Measurements from ENCODE around the gene SDC4. TPM values are rescaled to one million over a fixed set of nuclear protein-coding genes. Genes with fewer than 3 reads are reported as not detected.

SDC4 gene
- total and polyA plus RNA-seq, 10 of the 15 experiments (the other 5 are each of a cell fraction or from before 2014, with no cell fraction given) = 0.52 to 11.3 (median 1.4) TPM

DNA sequence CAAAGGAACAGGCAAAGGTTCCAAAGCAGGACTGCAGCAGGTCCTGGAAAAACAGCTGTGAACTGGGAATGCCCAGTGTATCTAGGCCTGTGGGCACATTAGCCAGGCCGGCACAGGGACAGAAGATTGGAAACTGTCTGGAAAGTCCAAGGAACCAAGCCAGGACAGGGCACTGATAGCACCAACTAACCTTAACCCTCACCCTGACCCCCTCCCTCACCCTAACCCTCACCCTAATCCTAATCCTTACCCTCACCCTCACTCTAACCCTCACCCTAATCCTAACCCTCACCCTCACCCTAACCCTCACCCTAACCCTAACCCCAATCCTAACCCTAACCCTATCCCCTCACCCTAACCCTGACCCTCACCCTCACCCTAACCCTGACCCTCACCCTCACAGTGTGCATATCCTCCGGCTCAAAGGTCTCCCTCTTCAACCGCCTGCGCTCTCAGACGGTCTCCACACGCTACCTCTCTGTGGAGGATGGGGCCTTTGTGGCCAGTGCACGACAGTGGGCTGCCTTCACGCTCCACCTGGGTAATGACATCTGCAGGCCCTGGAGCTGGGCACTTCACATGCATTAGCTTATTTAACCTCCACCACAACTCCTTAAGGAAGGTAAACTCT lies 35.0 kb downstream of the SDC4 start:
- in situ Hi-C loops (cut with MboI) = no loop called here
- ChIA-PET POLR2A (interaction anchor here (0.5 kb wide), 1 partner anchor 294 kb away, joined by 4 read pairs; no protein-coding TSS in a partner anchor), SMC1A (ENCODE audit: uncharacterized antibody, unreplicated experiment) (interaction anchor here (0.6 to 0.7 kb wide), 3 partner anchors 24 to 315 kb away, joined by 3 read pairs; no protein-coding TSS in a partner anchor), RAD21 (ENCODE audit: unreplicated experiment) (interaction anchor here (0.6 kb wide), 1 partner anchor 45 kb away, joined by 3 read pairs; no protein-coding TSS in a partner anchor), CTCF (interaction anchor here (0.6 to 11.2 kb wide), 7 partner anchors 8 to 458 kb away, joined by 3 to 121 read pairs (median 3); no protein-coding TSS in a partner anchor)
- Histone ChIP-seq H3K27me3 (replicated peaks in 1 of 2; ENCODE audit: control insufficient read depth in 2 of 2, insufficient read depth in 2 of 2, low read length in 1 of 2) (peaks cover 6 to 7% of the 10 kb centered on the region in 2 experiments; a peak in 3 of 4 replicates), H3K4me2 (ENCODE audit: control insufficient read depth, insufficient read depth) (no peak overlapping the region), H3K9ac (ENCODE audit: control insufficient read depth, insufficient read depth, low read length) (no peak overlapping the region), H3K79me2 (ENCODE audit: control insufficient read depth, insufficient read depth, low read length) (no peaks in the 10 kb centered on the region), H2AFZ (ENCODE audit: control insufficient read depth, low read depth, low read length) (no peak overlapping the region), H3K36me3 (ENCODE audit: control insufficient read depth in 2 of 2, insufficient read depth in 2 of 2, low read length in 1 of 2) (no peaks in the 10 kb centered on the region), H4K20me1 (ENCODE audit: control insufficient read depth, insufficient read depth) (no peaks in the 10 kb centered on the region), H3K4me3 (no peak overlapping the region), H3K4me1 (ENCODE audit: control insufficient read depth, insufficient read depth, low read length) (no peaks in the 10 kb centered on the region), H3K9me3 (replicated peaks; ENCODE audit: control insufficient read depth, insufficient read depth, low read length) (no peaks in the 10 kb centered on the region), H3K27ac (ENCODE audit: control insufficient read depth, insufficient read depth) (no peak overlapping the region)
- WGBS (ENCODE audit: insufficient coverage, insufficient replicate concordance, low lambda C conversion rate, missing lambda C conversion rate) = 59% methylated on average over 8 of the region's 8 CpGs
- ATAC-seq = no peak
- BruUV-seq (replicated peaks) = no TSS peak
- intact Hi-C loops (cut with micrococcal nuclease; ENCODE audit: unreplicated experiment) = no loop called here
- no peak for FAIRE-seq
- DNase-seq (ENCODE audit: low read depth, low spot score) = no peak
- TF ChIP-seq ZNF384 (IDR thresholded peaks at IDR 0.05; ENCODE audit: borderline replicate concordance, low read depth, low read length) (no peak), TBL1XR1 (IDR thresholded peaks at IDR 0.05; ENCODE audit: low read depth, low read length) (no peak), IRF4 (IDR thresholded peaks at IDR 0.05; ENCODE audit: low read depth, low read length) (no peak), CREB1 (IDR thresholded peaks at IDR 0.05; ENCODE audit: low read depth) (no peak), CREM (IDR thresholded peaks at IDR 0.05; ENCODE audit: low read depth) (no peak)
- TF ChIP-seq, protein P1, sequence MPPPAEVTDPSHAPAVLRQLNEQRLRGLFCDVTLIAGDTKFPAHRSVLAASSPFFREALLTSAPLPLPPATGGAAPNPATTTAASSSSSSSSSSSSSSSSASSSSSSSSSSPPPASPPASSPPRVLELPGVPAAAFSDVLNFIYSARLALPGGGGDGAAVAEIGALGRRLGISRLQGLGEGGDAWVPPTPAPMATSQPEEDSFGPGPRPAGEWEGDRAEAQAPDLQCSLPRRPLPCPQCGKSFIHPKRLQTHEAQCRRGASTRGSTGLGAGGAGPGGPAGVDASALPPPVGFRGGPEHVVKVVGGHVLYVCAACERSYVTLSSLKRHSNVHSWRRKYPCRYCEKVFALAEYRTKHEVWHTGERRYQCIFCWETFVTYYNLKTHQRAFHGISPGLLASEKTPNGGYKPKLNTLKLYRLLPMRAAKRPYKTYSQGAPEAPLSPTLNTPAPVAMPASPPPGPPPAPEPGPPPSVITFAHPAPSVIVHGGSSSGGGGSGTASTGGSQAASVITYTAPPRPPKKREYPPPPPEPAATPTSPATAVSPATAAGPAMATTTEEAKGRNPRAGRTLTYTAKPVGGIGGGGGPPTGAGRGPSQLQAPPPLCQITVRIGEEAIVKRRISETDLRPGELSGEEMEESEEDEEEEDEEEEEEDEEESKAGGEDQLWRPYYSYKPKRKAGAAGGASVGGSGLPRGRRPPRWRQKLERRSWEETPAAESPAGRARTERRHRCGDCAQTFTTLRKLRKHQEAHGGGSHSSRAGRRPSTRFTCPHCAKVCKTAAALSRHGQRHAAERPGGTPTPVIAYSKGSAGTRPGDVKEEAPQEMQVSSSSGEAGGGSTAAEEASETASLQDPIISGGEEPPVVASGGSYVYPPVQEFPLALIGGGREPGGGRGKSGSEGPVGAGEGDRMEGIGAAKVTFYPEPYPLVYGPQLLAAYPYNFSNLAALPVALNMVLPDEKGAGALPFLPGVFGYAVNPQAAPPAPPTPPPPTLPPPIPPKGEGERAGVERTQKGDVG (CRISPR knock-in tag; IDR thresholded peaks at IDR 0.05) = no peak

All from GM12878 (cell line).